OCI-LY1 (cell line): ENCODE results near the gene BMPR1B.

Experiments used
- H2AFZ ChIP-seq: fragments of 200-600 bp; sonication (generic), shearing (Covaris generic); 2 replicates; pipeline ENCODE4 v1.6.0; 2014; ENCODE audit warnings: antibody characterized with exemption, mild to moderate bottlenecking, low read length
- H3F3A ChIP-seq: fragments of 200-600 bp; sonication (generic), shearing (Covaris generic); 2 replicates; pipeline ENCODE4 v1.6.0; 2014; ENCODE audit warnings: mild to moderate bottlenecking, antibody characterized with exemption, low read length, moderate library complexity; ENCODE audit not compliant: insufficient read depth
- H3K27ac ChIP-seq: fragments of 200-600 bp; sonication (generic); 2 replicates; pipeline ENCODE4 v1.5.1; 2014; ENCODE audit warnings: low read length, mixed run types, mild to moderate bottlenecking, low read depth; ENCODE audit not compliant: poor library complexity, severe bottlenecking
- H3K27me3 ChIP-seq: fragments of 200-600 bp; sonication (generic); 2 replicates; pipeline ENCODE4 v1.6.0; 2014; ENCODE audit warnings: antibody characterized with exemption, mild to moderate bottlenecking, low read length, moderate library complexity; ENCODE audit not compliant: insufficient read depth
- H3K36me3 ChIP-seq: fragments of 200-600 bp; sonication (generic); 2 replicates; pipeline ENCODE4 v1.6.1; 2014; ENCODE audit warnings: mild to moderate bottlenecking, antibody characterized with exemption, low read length, moderate library complexity, mixed read lengths; ENCODE audit not compliant: insufficient read depth
- H3K4me1 ChIP-seq: fragments of 200-600 bp; sonication (generic); 2 replicates; pipeline ENCODE4 v1.5.1; 2014; ENCODE audit warnings: mild to moderate bottlenecking, low read length, moderate library complexity; ENCODE audit not compliant: insufficient read depth, severe bottlenecking
- H3K4me2 ChIP-seq: fragments of 200-600 bp; sonication (generic), shearing (Covaris generic); 2 replicates; pipeline ENCODE4 v1.6.1; 2014; ENCODE audit warnings: low read length
- H3K4me3 ChIP-seq: fragments of 200-600 bp; sonication (generic); 2 replicates; pipeline ENCODE4 v1.5.1; 2014; ENCODE audit warnings: low read length, low read depth, mild to moderate bottlenecking, mixed read lengths; ENCODE audit not compliant: poor library complexity, severe bottlenecking
- H3K79me2 ChIP-seq: fragments of 200-600 bp; shearing (Covaris generic); 2 replicates; pipeline ENCODE4 v1.6.1; 2016; ENCODE audit warnings: mixed run types, low read length, mixed read lengths; ENCODE audit not compliant: insufficient read depth
- H3K9ac ChIP-seq: fragments of 200-600 bp; sonication (generic), shearing (Covaris generic); 2 replicates; pipeline ENCODE4 v1.6.1; 2014; ENCODE audit warnings: mild to moderate bottlenecking, low read length, mixed read lengths
- H3K9me2 ChIP-seq: fragments of 200-600 bp; sonication (generic), shearing (Covaris generic); 2 replicates; pipeline ENCODE4 v1.6.1; 2014; ENCODE audit warnings: low read depth, mild to moderate bottlenecking, low read length, mixed read lengths
- H3K9me3 ChIP-seq: fragments of 200-600 bp; shearing (Covaris generic); 2 replicates; pipeline ENCODE4 v1.6.1; 2014; ENCODE audit warnings: low read length, mixed read lengths
- H4K20me1 ChIP-seq: fragments of 200-600 bp; sonication (generic), shearing (Covaris generic); 2 replicates; pipeline ENCODE4 v1.6.0; 2016; ENCODE audit warnings: mild to moderate bottlenecking, low read length; ENCODE audit not compliant: insufficient read depth
- CTCF ChIP-seq: fragments of 200-600 bp; sonication (generic), shearing (Covaris generic); IDR thresholded peaks from 2 replicates; pipeline ENCODE4 v1.5.1; 2017; ENCODE audit warnings: mild to moderate bottlenecking, antibody characterized with exemption, low read length, moderate library complexity, mixed read lengths
- EZH2 ChIP-seq: fragments of 200-600 bp; sonication (generic), shearing (Covaris generic); IDR thresholded peaks from 2 replicates; pipeline ENCODE4 v1.8.0; 2017; ENCODE audit warnings: borderline replicate concordance, mixed run types, mild to moderate bottlenecking, antibody characterized with exemption, low read length, moderate library complexity, mixed read lengths

The BMPR1B gene

DNA sequence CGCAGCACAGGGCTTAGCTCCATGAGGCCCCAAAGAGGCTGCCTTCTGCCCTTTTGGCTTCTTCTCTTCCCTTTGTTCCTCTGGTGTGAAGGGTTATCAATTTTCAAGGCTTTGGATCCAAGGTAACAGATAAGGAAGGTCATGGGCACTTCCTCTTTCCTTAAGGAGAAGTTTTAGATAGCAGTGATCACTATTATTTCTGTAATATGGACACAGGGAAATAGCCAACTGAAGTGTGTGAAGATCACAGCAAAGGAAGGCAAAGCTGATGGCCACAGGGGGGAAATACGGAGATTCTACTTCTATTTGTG, 424.2 kb downstream of the BMPR1B start:
- Histone ChIP-seq H3K9me3 (no peaks in the 10 kb centered on the region), H3K79me2 (no peaks in the 10 kb centered on the region), H3K27ac (no peak overlapping the region), H3K9ac (no peak overlapping the region), H3F3A (no peaks in the 10 kb centered on the region), H3K4me3 (no peak overlapping the region), H3K4me1 (no peaks in the 10 kb centered on the region), H3K9me2 (no peaks in the 10 kb centered on the region), H4K20me1 (no peaks in the 10 kb centered on the region), H2AFZ (no peak overlapping the region), H3K4me2 (no peak overlapping the region), H3K27me3 (no peaks in the 10 kb centered on the region), H3K36me3 (no peaks in the 10 kb centered on the region)
- no peak for TF ChIP-seq CTCF
- no peak for TF ChIP-seq EZH2

DNA sequence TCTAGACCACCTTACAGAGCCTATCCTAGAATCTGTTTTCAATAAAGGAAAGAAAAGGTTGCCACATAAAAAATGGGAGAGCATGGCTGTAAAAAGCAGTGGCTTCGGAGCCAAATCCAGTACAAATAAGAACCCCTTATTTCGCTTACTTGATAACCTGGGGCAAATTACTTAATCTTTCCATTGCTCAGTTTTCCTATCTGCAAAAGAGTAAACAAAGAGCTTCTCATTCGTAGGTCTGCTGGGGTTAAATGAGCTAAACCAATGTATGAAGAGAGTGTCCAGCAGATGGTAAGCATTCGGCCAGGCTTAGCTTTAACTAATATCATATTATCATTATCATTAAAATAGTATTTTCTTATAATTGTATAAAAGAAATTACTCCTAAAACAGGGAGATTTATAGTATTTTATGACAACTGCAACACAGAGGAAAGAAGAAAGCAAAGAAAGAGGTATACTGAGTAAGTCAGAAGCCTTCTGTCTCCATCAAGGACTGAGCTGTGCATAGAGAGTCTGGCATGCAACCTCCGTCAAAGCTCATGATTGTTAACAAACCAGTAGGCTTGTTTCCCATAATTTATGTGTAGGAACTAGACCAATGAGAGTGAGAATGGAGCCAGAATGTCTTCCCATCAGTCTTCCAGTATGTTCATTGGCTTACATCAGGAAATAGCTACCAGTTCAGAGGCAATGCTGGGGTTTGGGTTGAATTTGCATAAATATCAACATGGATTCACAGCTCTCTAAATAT, 426.1 kb downstream of the BMPR1B start:
- H3K9me2 ChIP-seq = no peaks in the 10 kb centered on the region
- H3K9ac ChIP-seq = no peak overlapping the region
- H3K4me1 ChIP-seq = no peaks in the 10 kb centered on the region
- H3K4me3 ChIP-seq = no peak overlapping the region
- H3K4me2 ChIP-seq = no peak overlapping the region
- H3K27me3 ChIP-seq = no peaks in the 10 kb centered on the region
- H3K36me3 ChIP-seq = no peaks in the 10 kb centered on the region
- no peak overlapping the region for H3K27ac ChIP-seq
- no peaks in the 10 kb centered on the region for H4K20me1 ChIP-seq
- H2AFZ ChIP-seq = no peak overlapping the region
- no peaks in the 10 kb centered on the region for H3F3A ChIP-seq
- H3K79me2 ChIP-seq = no peaks in the 10 kb centered on the region
- no peak for TF ChIP-seq CTCF
- TF ChIP-seq EZH2 = no peak
- H3K9me3 ChIP-seq = no peaks in the 10 kb centered on the region

GRCh38 chr4:95186666-95187065, 428.9 kb downstream of the BMPR1B start:
- H3K27me3 ChIP-seq = no peaks in the 10 kb centered on the region
- H4K20me1 ChIP-seq = no peaks in the 10 kb centered on the region
- no peak overlapping the region for H3K9ac ChIP-seq
- H3K4me3 ChIP-seq = no peak overlapping the region
- no peaks in the 10 kb centered on the region for H3K4me1 ChIP-seq
- no peaks in the 10 kb centered on the region for H3K9me2 ChIP-seq
- no peaks in the 10 kb centered on the region for H3K79me2 ChIP-seq
- H3F3A ChIP-seq = no peaks in the 10 kb centered on the region
- no peak overlapping the region for H3K27ac ChIP-seq
- no peak overlapping the region for H2AFZ ChIP-seq
- no peak for TF ChIP-seq EZH2
- TF ChIP-seq CTCF = no peak
- no peak overlapping the region for H3K4me2 ChIP-seq
- H3K36me3 ChIP-seq = no peaks in the 10 kb centered on the region
- H3K9me3 ChIP-seq = no peaks in the 10 kb centered on the region
